Smooth muscle cell of the brain vasculature (primary cell): Measurements from ENCODE around the gene TMEM59.
"Not testable (repeated sequence)": the region's sequence is repeated elsewhere in the genome, so short reads cannot be mapped to it uniquely, and the experiment has no call there.

Source experiments
- DNase-seq: peaks from one replicate; pipeline ENCODE4 v3.0.0-alpha.2; 2012; ENCODE audit warnings: low read depth, low spot score

The TMEM59 gene

DNA sequence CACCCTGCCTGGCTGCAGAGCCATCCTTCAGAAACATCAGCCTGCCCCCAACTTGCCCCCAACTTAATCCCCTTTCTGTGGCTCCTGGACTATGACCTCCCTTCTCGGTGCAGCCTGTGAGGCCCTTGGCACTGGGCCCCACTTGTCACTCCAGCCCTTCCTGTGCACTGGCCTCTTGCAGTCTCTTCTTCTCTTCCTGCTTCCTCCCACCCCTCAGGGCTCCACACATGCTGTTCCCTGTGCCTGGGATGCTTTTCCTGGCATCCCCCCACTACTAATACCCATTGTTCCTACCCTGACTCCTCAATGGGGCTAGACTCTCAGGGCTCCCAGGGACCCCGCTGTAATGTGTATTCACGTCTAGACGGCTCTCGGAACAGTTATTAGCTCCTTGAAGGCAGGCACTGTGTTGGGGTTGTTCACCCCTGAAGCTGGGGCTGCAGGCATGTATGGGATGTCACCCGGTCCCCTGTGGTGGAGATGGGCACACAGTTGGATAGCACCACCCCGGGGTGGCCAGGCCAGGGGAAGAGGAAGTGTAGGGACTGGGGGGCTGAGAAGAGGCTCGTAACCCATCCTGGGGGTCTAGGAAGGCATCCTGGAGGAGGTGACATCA is 39.5 kb downstream of the TMEM59 start:
- DNase-seq: no peak

DNA sequence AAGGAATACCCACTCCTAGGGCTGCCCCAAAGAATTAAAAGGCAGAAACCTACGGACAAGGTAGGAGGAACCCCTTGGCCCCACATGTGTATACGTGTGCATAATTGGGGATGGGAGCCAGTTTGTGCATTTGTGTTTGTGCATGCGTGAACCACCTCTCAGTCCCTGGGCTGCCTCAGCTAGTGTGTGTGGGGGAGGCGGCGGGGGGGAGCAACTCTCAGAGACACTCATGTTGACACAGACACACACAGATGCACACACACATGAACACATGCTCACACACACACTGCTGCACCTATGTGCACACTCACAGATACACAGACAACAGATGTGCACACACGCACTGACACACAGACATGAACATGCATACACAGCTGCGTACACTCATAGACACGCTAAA is 40.1 kb downstream of the TMEM59 start:
- no peak for DNase-seq

DNA sequence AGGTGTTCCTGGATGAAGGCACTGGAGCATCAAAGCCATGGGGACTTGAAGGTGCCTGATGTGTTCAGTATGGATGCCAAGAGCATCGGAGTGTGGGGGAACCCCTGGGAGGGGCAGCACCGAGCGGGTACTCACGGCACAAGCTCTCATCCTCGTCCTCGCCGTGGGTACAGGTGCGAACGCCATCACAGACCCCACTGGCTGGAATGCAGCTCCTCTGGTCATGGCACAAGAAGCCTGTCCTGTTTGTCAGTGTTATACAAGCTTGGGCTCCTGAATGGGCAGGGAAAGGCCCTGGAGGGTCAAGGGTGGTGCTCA is 41.0 kb downstream of the TMEM59 start:
- no peak for DNase-seq

DNA sequence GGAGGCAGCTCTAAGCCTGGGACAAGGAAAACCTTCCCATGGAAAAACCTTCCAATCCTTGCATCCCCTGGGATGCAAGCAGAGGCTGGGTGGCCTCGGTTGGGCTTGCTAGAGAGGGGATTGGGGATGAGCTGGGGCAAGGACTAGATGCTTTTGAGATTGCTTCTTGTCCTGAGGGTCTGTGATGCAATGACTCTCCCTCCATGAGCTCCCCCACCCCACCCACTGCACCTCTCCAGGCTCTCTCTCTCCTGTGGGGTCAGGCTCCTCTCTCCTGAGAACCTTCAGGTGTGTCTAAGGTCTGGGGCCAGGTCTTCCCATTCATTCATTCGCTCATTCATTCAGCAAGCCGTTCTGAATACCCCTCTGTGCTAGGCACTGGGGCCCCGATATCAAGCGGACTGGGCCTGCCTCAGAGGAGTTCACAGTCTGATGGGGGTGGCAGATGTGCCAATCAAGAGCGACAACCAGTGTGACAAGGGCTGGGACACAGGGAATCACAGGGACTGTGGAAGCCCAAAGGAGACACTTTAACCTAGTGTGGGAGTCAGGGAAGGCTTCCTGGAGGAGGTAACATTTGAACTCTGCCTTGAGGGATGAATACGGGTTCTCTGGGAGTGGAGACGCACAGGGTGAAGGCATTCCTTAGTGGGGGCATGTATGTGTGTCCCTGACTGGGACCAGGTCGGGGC is 41.5 kb downstream of the TMEM59 start:
- DNase-seq: no peak

DNA sequence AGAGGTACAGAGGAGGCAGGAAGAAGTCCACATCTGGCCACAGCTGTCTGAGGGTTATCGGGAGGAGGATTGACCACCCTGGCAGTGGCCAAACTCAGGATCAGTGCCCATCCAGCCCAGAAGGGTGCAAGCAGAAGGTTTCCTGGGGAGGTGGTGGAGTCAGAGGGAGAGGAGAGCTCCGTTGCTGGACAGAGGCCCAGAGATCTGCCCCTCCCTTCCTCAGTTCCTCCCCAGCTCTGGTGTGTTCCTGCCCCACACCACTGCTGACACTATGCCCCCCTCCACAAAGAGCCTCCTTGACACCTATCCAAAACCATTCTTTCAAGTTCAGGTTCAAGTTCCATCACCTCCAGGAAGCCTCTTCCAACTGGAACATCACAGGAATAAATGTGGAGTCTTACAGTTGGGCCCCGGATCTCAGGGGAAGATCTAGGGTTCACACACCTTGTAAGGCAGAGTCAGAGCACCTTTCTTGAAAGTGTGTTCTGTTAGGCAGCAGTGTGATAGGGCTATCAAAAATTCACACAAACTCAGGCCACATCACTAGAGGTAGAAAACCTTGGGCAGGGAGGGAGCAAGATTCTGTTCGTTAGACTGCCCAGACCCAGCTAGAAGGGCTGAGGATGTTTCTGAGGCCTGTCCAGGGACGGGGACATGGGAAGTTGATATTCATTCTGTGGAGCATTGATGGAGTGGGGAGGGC is 42.4 kb downstream of the TMEM59 start:
- no peak for DNase-seq

DNA sequence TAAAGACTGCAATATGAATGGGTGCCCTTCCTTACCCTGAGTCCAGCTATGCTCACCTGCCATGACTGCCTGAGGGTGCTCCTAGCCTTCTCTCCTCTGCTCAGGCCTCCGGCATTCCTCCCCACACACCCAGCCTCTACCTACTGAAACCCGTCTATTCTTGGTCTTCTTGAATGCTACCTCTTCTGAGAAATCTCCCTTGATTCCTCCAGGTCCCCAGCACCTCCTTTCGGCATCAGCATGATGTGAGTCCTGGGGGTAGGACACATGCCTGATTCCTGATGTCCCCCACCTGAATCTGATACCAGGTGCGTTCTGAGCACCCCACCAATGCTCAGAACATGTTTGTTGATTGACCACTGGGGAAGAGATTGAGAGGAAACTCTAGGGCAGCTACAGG is 43.6 kb downstream of the TMEM59 start:
- DNase-seq: no peak

DNA sequence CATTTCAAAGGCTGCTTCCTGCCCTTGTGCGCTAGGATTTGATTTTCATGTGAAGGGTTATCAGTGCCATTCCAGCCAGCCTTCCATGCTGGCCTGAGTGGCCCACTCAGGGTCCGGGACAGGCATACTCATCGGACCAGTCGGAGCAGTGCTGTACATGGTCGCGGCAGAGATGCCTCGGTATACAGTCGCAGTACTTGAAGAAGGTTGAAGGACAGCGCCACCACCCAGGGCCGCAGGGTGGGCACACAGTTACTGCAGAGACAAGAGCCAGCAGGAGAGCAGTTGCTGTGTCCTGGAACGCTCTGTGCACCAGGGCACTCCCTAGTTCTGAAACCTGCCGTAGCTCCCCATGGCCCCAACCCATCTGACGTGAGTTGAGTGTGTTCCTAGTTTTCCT is 44.1 kb downstream of the TMEM59 start:
- no peak for DNase-seq

DNA sequence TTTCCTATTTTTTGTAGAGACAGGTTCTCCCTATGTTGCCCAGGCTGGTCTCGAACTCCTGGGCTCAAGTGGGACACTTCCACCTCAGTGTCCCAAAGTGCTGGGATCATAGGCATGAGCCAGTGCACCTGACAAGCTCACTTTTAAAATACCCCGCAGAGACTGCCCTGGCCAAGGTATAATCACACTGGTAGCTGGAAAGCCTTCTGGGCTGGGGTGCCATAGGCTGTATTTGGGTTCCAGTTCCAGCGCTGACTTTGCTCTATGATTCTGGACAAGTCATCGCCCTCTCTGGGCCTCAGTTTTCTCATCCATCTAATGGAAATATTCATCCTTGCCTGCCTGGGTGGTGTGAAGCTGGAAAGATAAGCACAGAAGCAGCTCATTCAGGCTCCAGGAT is 45.4 kb downstream of the TMEM59 start:
- DNase-seq: no peak

DNA sequence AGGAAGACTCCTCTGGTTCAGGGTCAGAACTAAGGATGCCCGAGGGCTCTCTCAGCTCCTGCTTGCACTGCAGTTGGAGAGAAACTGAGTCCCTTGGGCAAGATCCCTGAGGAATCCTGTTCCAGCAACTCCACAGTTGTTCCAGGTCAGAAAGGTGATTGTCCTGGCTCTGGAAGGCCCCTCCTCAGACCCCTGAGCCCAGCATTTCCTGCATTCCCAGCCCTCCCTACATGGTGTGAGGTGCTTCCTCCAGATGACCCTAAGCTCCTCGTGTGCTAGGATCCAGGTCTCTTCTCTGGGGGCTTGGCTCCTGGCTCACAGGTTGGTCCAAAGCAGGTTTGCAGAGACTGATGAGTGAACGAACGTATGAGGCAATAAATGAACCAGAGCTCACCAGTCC is 46.5 kb downstream of the TMEM59 start:
- no peak for DNase-seq

DNA sequence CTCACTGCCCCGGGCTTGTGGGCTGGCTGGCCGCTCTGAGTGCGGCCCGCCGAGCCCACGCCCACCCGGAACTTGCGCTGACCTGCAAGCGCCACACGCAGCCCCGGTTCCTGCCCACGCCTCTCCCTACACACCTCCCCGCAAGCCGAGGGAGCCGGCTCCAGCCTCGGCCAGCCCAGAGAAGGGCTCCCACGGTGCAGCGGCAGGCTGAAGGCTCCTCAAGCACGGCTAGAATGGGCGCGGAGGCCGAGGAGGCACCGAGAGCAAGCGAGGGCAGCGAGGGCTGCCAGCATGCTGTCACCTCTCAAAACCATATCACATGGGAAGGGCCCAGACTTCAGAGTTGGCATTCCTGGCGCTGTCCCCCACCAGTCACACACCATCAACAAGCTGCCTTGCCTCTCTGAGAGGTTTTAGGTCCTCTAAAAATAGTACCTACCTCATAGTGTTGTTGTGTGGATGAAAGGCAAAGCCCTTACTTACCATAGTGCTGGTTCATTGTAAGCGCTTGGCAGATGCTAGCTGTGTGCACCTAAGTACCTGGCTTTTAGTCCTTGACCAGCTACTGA is 48.4 kb downstream of the TMEM59 start:
- DNase-seq: no peak

DNA sequence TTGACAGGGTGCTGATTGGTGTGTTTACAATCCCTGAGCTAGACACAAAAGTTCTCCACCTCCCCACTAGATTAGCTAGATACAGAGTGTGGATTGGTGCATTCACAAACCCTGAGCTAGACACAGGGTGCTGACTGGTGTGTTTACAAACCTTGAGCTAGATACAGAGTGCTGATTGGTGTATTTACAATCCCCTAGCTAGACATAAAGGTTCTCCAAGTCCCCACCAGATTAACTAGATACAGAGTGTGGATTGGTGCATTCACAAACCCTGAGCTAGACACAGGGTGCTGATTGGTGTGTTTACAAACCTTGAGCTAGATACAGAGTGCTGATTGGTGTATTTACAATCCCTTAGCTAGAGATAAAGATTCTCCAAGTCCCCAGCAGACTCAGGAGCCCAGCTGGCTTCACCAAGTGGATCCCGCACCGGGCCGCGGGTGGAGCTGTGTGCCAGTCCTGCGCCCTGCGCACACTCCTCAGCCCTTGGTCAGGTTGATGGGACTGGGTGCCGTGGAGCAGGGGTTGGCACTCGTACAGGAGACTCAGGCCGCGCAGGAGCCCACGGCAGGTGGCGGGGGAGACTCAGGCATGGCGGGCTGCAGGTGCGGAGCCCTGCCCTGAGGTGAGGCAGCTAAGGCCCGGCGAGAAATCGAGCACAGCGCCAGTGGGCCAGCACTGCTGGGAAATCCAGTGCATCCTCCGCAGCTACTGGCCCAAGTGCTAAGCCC is 49.1 kb downstream of the TMEM59 start:
- not testable (repeated sequence) for DNase-seq

DNA sequence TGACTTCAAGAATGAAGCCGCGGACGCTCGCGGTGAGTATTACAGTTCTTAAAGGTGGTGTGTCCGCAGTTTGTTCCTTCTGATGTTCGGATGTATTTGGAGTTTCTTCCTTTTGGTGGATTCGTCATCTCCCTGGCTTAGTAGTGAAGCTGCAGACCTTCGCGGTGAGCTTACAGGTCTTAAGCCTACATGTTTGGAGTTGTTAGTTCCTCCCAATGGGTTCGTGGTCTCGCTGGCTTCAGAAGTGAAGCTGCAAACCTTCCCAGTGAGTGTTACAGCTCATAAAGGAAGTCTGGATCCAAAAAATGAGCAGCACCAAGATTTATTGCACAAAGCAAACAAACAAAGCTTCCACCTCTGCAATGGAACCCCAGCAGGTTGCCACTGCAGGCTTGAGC is 49.8 kb downstream of the TMEM59 start:
- no peak for DNase-seq

DNA sequence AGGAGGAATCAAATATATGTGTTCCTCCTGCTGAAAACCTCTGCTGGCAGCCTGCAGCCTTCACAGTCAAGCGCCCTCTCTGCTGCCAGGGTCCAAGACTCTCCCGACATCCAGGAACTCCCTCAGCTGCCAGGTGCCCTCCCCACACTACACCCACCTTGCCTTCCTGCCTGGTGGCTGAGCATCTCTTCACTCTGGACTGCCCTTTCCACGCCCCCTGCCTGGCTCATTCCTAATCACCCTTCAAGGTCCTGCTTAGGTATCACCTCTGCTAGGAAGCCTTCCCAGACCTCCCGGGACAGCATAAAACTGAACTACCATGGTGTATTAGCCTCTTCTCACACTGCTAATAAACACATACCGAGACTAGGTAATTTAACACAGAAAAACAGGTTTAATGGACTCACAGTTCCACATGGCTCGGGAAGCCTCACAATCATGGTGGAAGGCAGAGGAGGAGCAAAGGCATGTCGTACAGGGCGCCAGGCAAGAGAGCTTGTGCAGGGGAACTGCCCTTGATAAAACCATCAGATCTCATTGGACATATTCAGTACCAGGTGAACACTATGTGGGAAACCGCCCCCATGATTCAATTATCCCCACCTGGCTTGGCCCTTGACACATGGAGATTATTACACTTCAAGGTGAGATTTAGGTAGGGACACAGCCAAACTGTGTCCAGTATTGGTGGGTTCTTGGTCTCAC is 50.3 kb downstream of the TMEM59 start:
- DNase-seq: no peak

DNA sequence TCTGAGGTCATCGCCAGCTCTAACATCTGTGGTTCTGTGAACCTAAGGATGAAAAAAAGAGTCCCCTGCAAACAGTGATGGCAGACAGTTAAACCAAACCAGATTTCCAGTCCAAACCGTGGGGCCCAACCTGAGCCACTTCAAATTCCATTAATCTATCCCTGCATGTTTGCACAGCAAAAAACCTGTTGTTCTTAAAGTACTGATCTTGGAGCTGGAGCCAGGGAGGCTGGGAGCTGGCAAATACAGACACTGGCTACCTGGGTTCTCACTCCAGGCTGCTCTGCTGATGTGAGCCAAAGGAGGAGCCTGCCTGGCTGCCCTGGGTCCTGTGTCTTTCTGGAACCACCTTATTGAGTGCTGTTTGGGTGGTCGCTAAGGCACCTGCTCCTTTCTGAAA is 51.4 kb downstream of the TMEM59 start:
- no peak for DNase-seq

DNA sequence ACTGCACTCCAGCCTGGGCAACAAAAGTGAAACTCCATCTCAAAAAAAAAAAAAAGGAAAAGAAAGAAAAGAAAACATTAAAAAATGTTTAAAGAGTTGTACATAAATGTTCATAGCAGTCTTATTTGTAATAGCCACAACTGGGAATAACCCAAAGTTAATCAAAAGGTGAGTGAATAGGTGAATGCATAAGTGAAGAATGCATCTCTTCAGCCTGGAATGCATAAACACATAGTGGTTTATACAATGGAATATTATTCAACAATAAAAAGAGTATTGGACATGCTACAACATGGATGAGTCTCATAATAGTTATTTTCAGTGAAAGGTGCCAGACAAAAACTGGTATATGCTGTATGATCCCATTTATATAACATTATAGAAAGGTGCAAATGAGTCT is 53.1 kb downstream of the TMEM59 start:
- DNase-seq: no peak

DNA sequence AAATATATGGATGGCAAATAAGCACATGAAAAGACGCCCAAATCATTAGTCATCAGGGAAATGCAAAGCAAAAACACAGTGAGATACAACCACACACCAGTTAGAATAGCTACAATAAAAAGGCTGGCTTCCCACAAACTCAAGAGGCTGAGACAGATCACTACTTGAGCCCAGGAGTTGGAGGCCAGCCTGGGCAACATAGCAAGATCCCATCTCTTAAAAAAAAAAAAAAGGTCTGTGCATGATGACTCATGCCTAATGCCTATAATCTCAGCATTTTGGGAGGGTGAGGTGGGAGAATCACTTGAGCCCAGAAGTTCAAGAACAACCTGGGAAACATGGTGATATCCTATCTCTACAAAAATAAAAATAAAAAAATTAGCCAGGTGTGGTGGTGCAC is 54.8 kb downstream of the TMEM59 start:
- DNase-seq: no peak

DNA sequence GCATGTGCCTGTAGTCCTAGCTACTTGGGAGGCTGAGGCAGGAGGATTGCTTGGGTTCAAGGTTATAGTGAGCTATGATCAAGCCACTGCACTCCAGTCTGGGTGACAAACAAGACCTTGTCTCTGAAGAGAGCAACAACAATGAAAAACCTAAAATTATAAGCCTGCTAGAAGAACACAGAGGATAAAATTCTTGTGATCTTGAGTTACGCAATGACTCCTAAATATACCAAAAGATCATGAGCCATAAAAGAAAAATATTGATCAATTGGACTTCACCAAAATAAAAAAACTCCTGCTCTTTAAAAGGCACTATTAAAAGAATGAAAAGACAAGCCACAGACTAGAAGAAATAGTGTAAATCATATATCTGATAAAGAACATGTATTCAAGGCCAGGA is 57.3 kb downstream of the TMEM59 start:
- no peak for DNase-seq

DNA sequence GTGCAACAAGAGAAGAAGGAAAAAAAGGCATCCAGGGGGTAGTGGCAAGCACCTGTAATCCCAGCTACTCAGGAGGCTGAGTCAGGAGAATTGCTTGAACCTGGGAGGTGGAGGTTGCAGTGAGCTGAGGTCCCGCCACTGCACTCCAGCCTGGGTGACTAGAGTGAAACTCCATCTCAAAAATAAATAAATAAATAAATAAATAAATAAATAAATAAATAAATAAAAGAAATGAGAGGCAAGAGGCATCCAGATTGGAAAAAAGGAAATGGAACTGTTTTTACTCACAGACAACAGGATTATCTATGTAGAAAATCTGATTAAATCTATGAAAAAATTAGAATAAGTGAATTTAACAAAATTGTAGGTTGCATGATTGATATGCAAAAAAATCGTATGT is 58.5 kb downstream of the TMEM59 start:
- DNase-seq: not testable (repeated sequence)

DNA sequence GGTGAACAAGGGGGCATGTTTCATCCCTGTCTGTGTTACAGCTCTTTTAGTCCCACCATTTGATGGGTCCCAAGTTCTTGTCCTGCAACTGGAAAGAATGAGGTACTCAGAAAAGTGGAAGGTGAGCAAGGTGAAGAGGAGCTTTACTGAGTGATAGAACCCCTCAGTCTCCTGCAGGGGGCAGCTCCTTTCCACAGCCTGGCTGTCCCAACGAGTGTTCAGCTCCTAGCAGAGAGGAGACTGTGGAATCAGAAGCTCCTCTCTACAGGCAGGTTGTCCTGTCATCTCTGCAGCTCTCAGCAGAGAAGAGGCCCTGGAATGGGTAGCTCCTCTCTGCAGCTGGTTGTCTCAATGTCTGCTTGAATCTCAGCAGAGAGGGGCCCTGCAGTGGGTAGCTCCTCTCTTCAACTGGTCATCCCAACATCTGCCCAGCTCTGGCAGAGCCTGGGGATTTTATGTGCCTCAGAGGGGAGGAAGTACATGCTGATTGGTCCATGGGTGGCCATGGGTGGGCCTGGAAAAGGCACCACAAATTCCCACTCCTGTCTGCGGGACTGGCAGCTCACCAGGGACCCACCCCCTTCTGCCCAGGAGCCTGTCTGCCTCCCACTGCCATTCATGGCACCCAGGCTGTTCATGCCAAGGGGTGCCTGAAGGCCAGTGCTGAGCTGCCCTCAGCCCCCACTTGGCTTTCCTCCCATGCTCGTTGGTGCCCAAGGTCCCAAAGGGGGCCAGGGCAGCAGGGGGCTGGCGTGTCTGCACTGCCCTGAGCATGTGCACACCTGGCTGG is 60.7 kb downstream of the TMEM59 start:
- DNase-seq: no peak

DNA sequence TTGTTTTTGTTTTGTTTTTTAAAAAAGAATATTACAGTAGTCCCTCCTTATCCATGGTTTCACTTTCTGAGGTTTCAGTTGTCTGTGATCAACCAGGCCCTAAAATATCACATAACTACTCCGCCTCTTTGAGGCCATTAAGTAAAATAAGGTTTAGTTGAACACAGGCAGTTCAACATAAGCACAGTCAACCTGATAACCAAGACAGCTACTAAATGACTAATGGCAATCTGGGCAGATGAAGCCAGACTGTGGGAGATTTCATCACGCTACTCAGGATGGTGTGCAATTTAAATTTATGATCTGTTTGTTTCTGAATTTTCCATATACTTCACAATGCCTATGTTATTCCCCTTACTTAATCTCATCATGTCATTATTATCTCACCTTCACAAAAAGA is 65.1 kb downstream of the TMEM59 start:
- no peak for DNase-seq

DNA sequence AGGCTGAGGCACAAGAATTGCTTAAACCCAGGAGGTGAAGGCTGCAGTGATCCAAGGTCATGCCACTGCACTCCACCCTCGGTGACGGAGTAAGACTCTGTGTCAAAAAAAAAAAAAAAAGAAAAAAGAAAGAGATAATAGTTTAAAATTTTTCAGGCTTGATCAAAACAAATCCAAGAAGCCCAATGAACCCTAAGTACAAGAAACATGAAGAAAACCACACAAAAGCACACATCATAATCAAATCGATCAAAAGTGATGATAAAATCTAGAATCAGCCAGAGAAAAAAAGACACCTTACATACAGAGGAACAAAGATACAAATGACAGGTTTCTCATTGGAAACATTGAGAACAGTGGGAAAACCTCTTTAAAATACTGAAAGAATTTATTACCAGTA is 66.5 kb downstream of the TMEM59 start:
- DNase-seq: no peak
